ENCODE data around the gene PTH1R. TPM values are rescaled to one million over a fixed set of nuclear protein-coding genes. Genes with fewer than 3 reads are reported as not detected.

Gene PTH1R
- polyA plus RNA-seq, 1 donor (not counting 4 experiments of a cell fraction or from before 2014, with no cell fraction given) = not detected

- no peak for TF ChIP-seq CTCF (optimal IDR thresholded peaks at IDR 0.05 in 1 of 3, IDR thresholded peaks at IDR 0.05 in 1 of 3, conservative IDR thresholded peaks at IDR 0.05 in 1 of 3; ENCODE audit: extremely low read depth in 1 of 3, insufficient read depth in 2 of 3, low read length in 3 of 3)
- TF ChIP-seq EZH2 (IDR thresholded peaks at IDR 0.05; ENCODE audit: low read length) = no peak
- Histone ChIP-seq H3K9me3 (ENCODE audit: control insufficient read depth, low read depth, low read length) (no peaks in the 10 kb centered on the region), H3K79me2 (ENCODE audit: control insufficient read depth, insufficient read depth, low read length) (peaks cover 62% of the 10 kb centered on the region), H3K4me3 (ENCODE audit: control insufficient read depth in 2 of 3, extremely low read depth in 1 of 3, insufficient read depth in 2 of 3, low read depth in 1 of 3, low read length in 3 of 3) (no peak overlapping the region), H3K9me1 (ENCODE audit: control insufficient read depth, extremely low read depth, insufficient read depth, low read length) (peaks cover 4% of the 10 kb centered on the region), H3K4me2 (ENCODE audit: control insufficient read depth, extremely low read depth, insufficient read depth, low read depth, low read length) (peak overlapping the region; percentile 76), H3K27me3 (ENCODE audit: control insufficient read depth, extremely low read depth, insufficient read depth, low read length) (no peaks in the 10 kb centered on the region), H4K20me1 (ENCODE audit: control insufficient read depth, extremely low read depth, insufficient read depth, low read length) (peaks cover 5% of the 10 kb centered on the region), H3K9ac (ENCODE audit: control insufficient read depth, extremely low read depth, insufficient read depth, low read length) (peak overlapping the region; percentile 53), H3K27ac (ENCODE audit: control insufficient read depth, insufficient read depth, low read length) (peak overlapping the region; percentile 77), H2AFZ (ENCODE audit: control insufficient read depth, low read length) (no peak overlapping the region), H3K4me1 (ENCODE audit: control insufficient read depth, extremely low read depth, insufficient read depth, low read length) (peaks cover 58% of the 10 kb centered on the region), H3K36me3 (ENCODE audit: control insufficient read depth in 2 of 2, extremely low read depth in 1 of 2, insufficient read depth in 2 of 2, low read length in 2 of 2) (peaks cover 15 to 28% of the 10 kb centered on the region in 2 experiments)
- FAIRE-seq (no peak), DNase-seq (ENCODE audit: low read depth, low spot score) (no peak)
- dilution Hi-C loops (cut with MboI; ENCODE audit: extremely low pct_ligation_motif_present, low sequenced_read_pairs) = no loop called here
Observed at GRCh38 chr3:46942481-46943236, 65.1 kb downstream of the PTH1R start.

GRCh38 chr3:46943237-46944187 is 66.0 kb downstream of the PTH1R start:
- peak overlapping the region in 1 of 3 experiments; percentile 50 for H3K4me3 ChIP-seq (ENCODE audit: control insufficient read depth in 2 of 3, extremely low read depth in 1 of 3, insufficient read depth in 2 of 3, low read depth in 1 of 3, low read length in 3 of 3)
- FAIRE-seq (peak; percentile 91), DNase-seq (ENCODE audit: low read depth, low spot score) (no peak)
- peaks cover 60% of the 10 kb centered on the region for H3K79me2 ChIP-seq (ENCODE audit: control insufficient read depth, insufficient read depth, low read length)
- no peaks in the 10 kb centered on the region for H3K27me3 ChIP-seq (ENCODE audit: control insufficient read depth, extremely low read depth, insufficient read depth, low read length)
- H3K9ac ChIP-seq (ENCODE audit: control insufficient read depth, extremely low read depth, insufficient read depth, low read length) = peak overlapping the region; percentile 53
- no peaks in the 10 kb centered on the region for H3K9me3 ChIP-seq (ENCODE audit: control insufficient read depth, low read depth, low read length)
- no peak overlapping the region for H2AFZ ChIP-seq (ENCODE audit: control insufficient read depth, low read length)
- H3K4me1 ChIP-seq (ENCODE audit: control insufficient read depth, extremely low read depth, insufficient read depth, low read length) = peaks cover 67% of the 10 kb centered on the region
- H3K9me1 ChIP-seq (ENCODE audit: control insufficient read depth, extremely low read depth, insufficient read depth, low read length) = peaks cover 4% of the 10 kb centered on the region
- peak overlapping the region; percentile 77 for H3K27ac ChIP-seq (ENCODE audit: control insufficient read depth, insufficient read depth, low read length)
- TF ChIP-seq CTCF (optimal IDR thresholded peaks at IDR 0.05 in 1 of 3, IDR thresholded peaks at IDR 0.05 in 1 of 3, conservative IDR thresholded peaks at IDR 0.05 in 1 of 3; ENCODE audit: extremely low read depth in 1 of 3, insufficient read depth in 2 of 3, low read length in 3 of 3) (no peak), EZH2 (IDR thresholded peaks at IDR 0.05; ENCODE audit: low read length) (no peak)
- dilution Hi-C loops (cut with MboI; ENCODE audit: extremely low pct_ligation_motif_present, low sequenced_read_pairs) = no loop called here
- H4K20me1 ChIP-seq (ENCODE audit: control insufficient read depth, extremely low read depth, insufficient read depth, low read length) = peaks cover 8% of the 10 kb centered on the region
- peak overlapping the region; percentile 76 for H3K4me2 ChIP-seq (ENCODE audit: control insufficient read depth, extremely low read depth, insufficient read depth, low read depth, low read length)
- H3K36me3 ChIP-seq (ENCODE audit: control insufficient read depth in 2 of 2, extremely low read depth in 1 of 2, insufficient read depth in 2 of 2, low read length in 2 of 2) = peaks cover 11 to 26% of the 10 kb centered on the region in 2 experiments
